Activated CD8-positive, alpha-beta memory T cell treated with anti-CD3 and anti-CD28 coated beads, Interleukin-2, amount 50 U/mL, for 24 hours (primary cell): ENCODE results near the gene PORCN.
"Not testable (repeated sequence)": the region's sequence is repeated elsewhere in the genome, so short reads cannot be mapped to it uniquely, and the experiment has no call there.

Source experiments
- DNase-seq: peaks from one replicate; pipeline ENCODE4 v3.0.0-alpha.2; 2020; ENCODE audit errors: extremely low read depth

Gene PORCN

GRCh38 chrX:48512371-48512935, 3.7 kb downstream of the PORCN start:
- DNase-seq: no peak

- no peak for DNase-seq
Measured at GRCh38 chrX:48513670-48514069, 4.9 kb downstream of the PORCN start.

GRCh38 chrX:48514126-48514806, 5.5 kb downstream of the PORCN start:
- no peak for DNase-seq

GRCh38 chrX:48514868-48515460, 6.2 kb downstream of the PORCN start:
- no peak for DNase-seq

- DNase-seq: no peak
Measured at GRCh38 chrX:48515842-48516241, 7.0 kb downstream of the PORCN start.

- DNase-seq: no peak
Measured at GRCh38 chrX:48516285-48516684, 7.5 kb downstream of the PORCN start.

GRCh38 chrX:48516987-48517386, 8.2 kb downstream of the PORCN start:
- no peak for DNase-seq

- DNase-seq: not testable (repeated sequence)
Measured at GRCh38 chrX:48519481-48519880, 10.7 kb downstream of the PORCN start.

- DNase-seq: no peak
Measured at GRCh38 chrX:48520455-48520854, 11.7 kb downstream of the PORCN start.

GRCh38 chrX:48520976-48521352, 12.2 kb downstream of the PORCN start:
- no peak for DNase-seq

- peak; percentile 84 for DNase-seq
Measured at GRCh38 chrX:48521353-48522243, 12.8 kb downstream of the PORCN start, which contains the start of gene EBP. EBP (plus strand) TSS chrX:48521808; CDS start chrX:48523772, 1,964 bp downstream.

- DNase-seq: no peak
Measured at GRCh38 chrX:48522291-48522690, 13.5 kb downstream of the PORCN start.

- DNase-seq: no peak
Measured at GRCh38 chrX:48523682-48524081, 14.9 kb downstream of the PORCN start.

- DNase-seq: not testable (repeated sequence)
Measured at GRCh38 chrX:48525853-48526252, 17.1 kb downstream of the PORCN start.

GRCh38 chrX:48530736-48531135, 21.9 kb downstream of the PORCN start:
- DNase-seq: no peak

- no peak for DNase-seq
Measured at GRCh38 chrX:48531358-48531959, 22.7 kb downstream of the PORCN start.

- no peak for DNase-seq
Measured at GRCh38 chrX:48532161-48532560, 23.4 kb downstream of the PORCN start.

GRCh38 chrX:48533165-48533564, 24.4 kb downstream of the PORCN start:
- DNase-seq: no peak

GRCh38 chrX:48538641-48539344, 30.0 kb downstream of the PORCN start:
- no peak for DNase-seq

GRCh38 chrX:48539345-48540027, 30.7 kb downstream of the PORCN start, which contains the start of gene TBC1D25:
TBC1D25 (plus strand) TSS chrX:48539714; CDS start chrX:48539798, 84 bp downstream.
- DNase-seq: peak; percentile 91

GRCh38 chrX:48540028-48540375, 31.2 kb downstream of the PORCN start:
- DNase-seq: peak; percentile 18
